ENCODE data around the gene MYO1D.

Gene MYO1D

GRCh38 chr17:32591405-32591804, 285.5 kb downstream of the MYO1D start:
- in situ Hi-C loops (cut with MboI; ENCODE audit: low pct_unique_long_range_greater_than_20kb, low sequenced_read_pairs, unreplicated experiment), result no loop called here
- no peak for DNase-seq (ENCODE audit: low spot score)
- no peak for TF ChIP-seq CTCF (IDR thresholded peaks at IDR 0.05; ENCODE audit: extremely low read depth, insufficient read depth, missing control alignments)

- in situ Hi-C loops (cut with MboI; ENCODE audit: low pct_unique_long_range_greater_than_20kb, low sequenced_read_pairs, unreplicated experiment), result no loop called here
- no peak for TF ChIP-seq CTCF (IDR thresholded peaks at IDR 0.05; ENCODE audit: extremely low read depth, insufficient read depth, missing control alignments)
- no peak for DNase-seq (ENCODE audit: low spot score)
Observed at GRCh38 chr17:32590974-32591373, 285.9 kb downstream of the MYO1D start.

GRCh38 chr17:32588982-32589381, 287.9 kb downstream of the MYO1D start:
- in situ Hi-C loops (cut with MboI; ENCODE audit: low pct_unique_long_range_greater_than_20kb, low sequenced_read_pairs, unreplicated experiment), result no loop called here
- peak; percentile 25 for TF ChIP-seq CTCF (IDR thresholded peaks at IDR 0.05; ENCODE audit: extremely low read depth, insufficient read depth, missing control alignments)

GRCh38 chr17:32588135-32588534, 288.8 kb downstream of the MYO1D start:
- no peak for DNase-seq (ENCODE audit: low spot score)
- in situ Hi-C loops (cut with MboI; ENCODE audit: low pct_unique_long_range_greater_than_20kb, low sequenced_read_pairs, unreplicated experiment), result no loop called here
- no peak for TF ChIP-seq CTCF (IDR thresholded peaks at IDR 0.05; ENCODE audit: extremely low read depth, insufficient read depth, missing control alignments)

More at GRCh38 chr17:32588982-32589381, 287.9 kb downstream of the MYO1D start:
- no peak for DNase-seq (ENCODE audit: low spot score)

GRCh38 chr17:32586666-32587065, 290.3 kb downstream of the MYO1D start:
- TF ChIP-seq CTCF (IDR thresholded peaks at IDR 0.05; ENCODE audit: extremely low read depth, insufficient read depth, missing control alignments), result no peak
- no peak for DNase-seq (ENCODE audit: low spot score)
- in situ Hi-C loops (cut with MboI; ENCODE audit: low pct_unique_long_range_greater_than_20kb, low sequenced_read_pairs, unreplicated experiment), result no loop called here

- no peak for DNase-seq (ENCODE audit: low spot score)
- no peak for TF ChIP-seq CTCF (IDR thresholded peaks at IDR 0.05; ENCODE audit: extremely low read depth, insufficient read depth, missing control alignments)
- in situ Hi-C loops (cut with MboI; ENCODE audit: low pct_unique_long_range_greater_than_20kb, low sequenced_read_pairs, unreplicated experiment), result no loop called here
Observed at GRCh38 chr17:32584792-32585191, 292.1 kb downstream of the MYO1D start.

- in situ Hi-C loops (cut with MboI; ENCODE audit: low pct_unique_long_range_greater_than_20kb, low sequenced_read_pairs, unreplicated experiment), result no loop called here
Observed at GRCh38 chr17:32583053-32583452, 293.9 kb downstream of the MYO1D start.

More at GRCh38 chr17:32583053-32583452, 293.9 kb downstream of the MYO1D start:
- TF ChIP-seq CTCF (IDR thresholded peaks at IDR 0.05; ENCODE audit: extremely low read depth, insufficient read depth, missing control alignments), result no peak
- no peak for DNase-seq (ENCODE audit: low spot score)

Measured in GM13977 (cell line).